Muscle of leg (tissue), 11 donors: ENCODE results near the gene RXYLT1. TPM values are rescaled to one million over a fixed set of nuclear protein-coding genes. Genes with fewer than 3 reads are reported as not detected.

Experiments used
- DNase-seq: peaks from one replicate; pipeline ENCODE4 v3.0.0; 2013
- H3K27ac ChIP-seq: one replicate; pipeline ENCODE4 v1.5.1; 2013; ENCODE audit warnings: mild to moderate bottlenecking, low read length, control low read depth
- H3K27me3 ChIP-seq: one replicate; pipeline ENCODE4 v1.6.1; 2013; ENCODE audit warnings: low read length; ENCODE audit not compliant: control insufficient read depth, insufficient read depth
- H3K36me3 ChIP-seq: one replicate; pipeline ENCODE4 v1.6.1; 2013; ENCODE audit warnings: low read length; ENCODE audit not compliant: control insufficient read depth, insufficient read depth
- H3K4me1 ChIP-seq: one replicate; pipeline ENCODE4 v1.6.1; 2013; ENCODE audit warnings: low read length; ENCODE audit not compliant: control insufficient read depth, insufficient read depth
- H3K4me3 ChIP-seq: one replicate; pipeline ENCODE4 v1.5.1; 2013; ENCODE audit warnings: low read length, control low read depth
- H3K9me3 ChIP-seq: replicated peaks from 2 replicates; pipeline ENCODE4 v1.6.1; 2013; ENCODE audit warnings: low read depth, low read length; ENCODE audit not compliant: control insufficient read depth
- WGBS: methylation state at CpG from one replicate; pipeline ENCODE4 v1.1.5; 2013; ENCODE audit warnings: missing lambda C conversion rate; ENCODE audit not compliant: insufficient coverage; 5-methylcytosine and 5-hydroxymethylcytosine counted together
- polyA plus RNA-seq, 8 donors: library from polyadenylated mRNA; unstranded; fragments of 120-200 nt; gene quantifications; one replicate each; pipeline versions ENCODE4 v1.2.1 to v1.2.3, GENCODE V29; 2013; ENCODE audit warnings: inconsistent platforms in 1 of 8, low replicate concordance in 1 of 8; ENCODE audit not compliant: insufficient read length in 8 of 8, insufficient read depth in 1 of 8
- total RNA-seq: library from RNA; stranded (reverse); fragments of 120-200 nt; gene quantifications from one replicate; pipeline ENCODE4 v1.2.4, GENCODE V29; 2013

Gene RXYLT1
- total and polyA plus RNA-seq, 9 donors, result 17.0 to 22.0 (median 18.3) TPM

DNA sequence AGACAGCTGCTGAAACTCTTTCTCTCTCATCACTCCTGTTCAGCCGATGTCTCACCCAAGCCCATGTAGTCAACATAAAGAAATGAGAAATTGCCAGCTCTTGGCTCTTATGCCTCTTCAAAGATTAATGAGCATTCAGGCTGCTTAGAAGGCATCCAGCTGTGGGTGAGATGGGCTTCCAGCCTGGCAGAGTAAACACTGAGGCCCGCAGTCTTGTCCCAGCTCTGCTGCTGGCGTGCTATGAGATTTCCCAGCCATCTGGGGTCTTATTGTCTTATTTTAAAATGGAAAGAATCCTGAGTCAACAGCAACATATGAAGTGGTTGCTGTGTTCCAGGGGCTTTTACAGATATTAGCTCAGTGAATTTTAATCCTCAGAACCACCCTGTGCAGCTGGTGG lies 12.6 kb downstream of the RXYLT1 start:
- WGBS, result no CpG with 5 or more reads among the region's 3 CpGs
- H3K36me3 ChIP-seq, result peaks cover 15% of the 10 kb centered on the region
- peak; percentile 45 for DNase-seq

DNA sequence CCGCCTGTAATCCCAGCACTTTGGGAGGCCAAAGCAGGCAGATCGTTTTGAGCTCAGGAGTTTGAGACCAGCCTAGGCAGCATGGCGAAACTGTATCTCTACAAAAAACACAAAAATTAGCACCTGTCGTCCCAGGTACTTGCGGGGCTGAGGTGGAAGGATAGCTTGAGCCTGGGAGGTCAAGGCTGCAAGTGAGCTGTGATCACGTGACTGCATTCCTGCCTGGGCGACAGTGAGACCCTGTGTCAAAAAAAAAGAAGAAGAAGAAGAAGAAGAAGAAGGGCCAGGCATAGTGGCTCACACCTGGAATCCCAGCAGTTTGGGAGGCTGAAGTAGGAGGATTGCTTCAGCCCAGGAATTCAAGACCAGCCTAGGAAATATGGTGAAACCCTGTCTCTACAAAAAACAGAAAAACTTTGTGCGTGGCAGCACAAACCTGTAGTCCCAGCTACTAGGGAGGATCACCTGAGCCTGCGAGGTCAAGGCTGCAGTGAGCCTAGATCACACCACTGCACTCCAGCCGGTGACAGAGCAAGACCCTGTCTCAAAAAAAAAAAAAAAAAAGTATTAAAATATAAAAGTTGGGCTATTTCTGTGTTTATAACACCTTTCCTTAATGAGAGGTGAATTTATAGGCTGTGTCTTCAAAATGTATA lies 15.5 kb downstream of the RXYLT1 start:
- 82% methylated on average over 3 of the region's 10 CpGs for WGBS
- Histone ChIP-seq H3K27me3 (no peaks in the 10 kb centered on the region), H3K27ac (no peak overlapping the region), H3K4me3 (no peak overlapping the region), H3K9me3 (no peaks in the 10 kb centered on the region), H3K4me1 (no peaks in the 10 kb centered on the region), H3K36me3 (peaks cover 5% of the 10 kb centered on the region)
- no peak for DNase-seq

More for the DNA sequence above, 12.6 kb downstream of the RXYLT1 start:
- Histone ChIP-seq H3K27me3 (no peaks in the 10 kb centered on the region), H3K4me3 (no peak overlapping the region), H3K9me3 (no peaks in the 10 kb centered on the region), H3K4me1 (no peaks in the 10 kb centered on the region), H3K27ac (no peak overlapping the region)

DNA sequence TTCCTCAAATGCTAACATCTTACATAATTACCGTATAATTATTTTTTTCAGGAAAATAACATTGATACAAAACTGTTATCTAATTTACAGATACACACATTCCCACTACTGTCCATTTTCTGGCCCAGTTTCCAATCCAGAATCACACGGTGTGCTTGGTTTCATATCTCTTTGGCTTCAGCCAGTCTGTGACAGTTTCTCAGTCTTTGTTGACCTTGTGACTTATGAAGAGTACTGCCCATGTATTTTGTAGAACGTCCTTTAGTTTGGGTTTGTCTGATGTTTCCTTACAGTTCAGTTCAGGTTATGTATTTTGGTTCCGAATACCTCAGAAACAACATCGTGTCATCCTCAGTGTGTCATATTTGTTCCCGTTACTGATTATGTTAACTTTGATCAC lies 16.2 kb downstream of the RXYLT1 start:
- no peak for DNase-seq
- Histone ChIP-seq H3K4me3 (no peak overlapping the region), H3K4me1 (no peaks in the 10 kb centered on the region), H3K27me3 (no peaks in the 10 kb centered on the region), H3K27ac (no peak overlapping the region), H3K9me3 (no peaks in the 10 kb centered on the region), H3K36me3 (peaks cover 3% of the 10 kb centered on the region)
- 94% methylated on average over 3 of the region's 6 CpGs for WGBS

DNA sequence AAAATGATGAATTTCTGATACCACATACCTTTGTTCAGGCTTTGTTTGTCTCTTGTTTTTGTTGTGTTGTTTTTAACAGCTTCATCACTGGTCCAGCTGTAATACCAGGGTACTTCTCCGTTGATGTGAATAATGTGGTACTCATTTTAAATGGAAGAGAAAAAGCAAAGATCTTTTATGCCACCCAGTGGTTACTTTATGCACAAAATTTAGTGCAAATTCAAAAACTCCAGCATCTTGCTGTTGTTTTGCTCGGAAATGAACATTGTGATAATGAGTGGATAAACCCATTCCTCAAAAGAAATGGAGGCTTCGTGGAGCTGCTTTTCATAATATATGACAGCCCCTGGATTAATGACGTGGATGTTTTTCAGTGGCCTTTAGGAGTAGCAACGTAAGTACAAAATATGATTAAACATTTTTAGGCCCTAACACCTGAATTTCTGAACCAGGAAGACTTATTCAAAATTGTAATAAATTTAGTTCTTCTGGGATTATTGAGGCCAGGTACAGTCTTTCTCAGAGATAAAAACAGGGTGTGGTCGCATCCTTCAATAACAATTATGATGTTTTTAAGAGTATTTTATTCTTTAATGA lies 22.4 kb downstream of the RXYLT1 start:
- no CpG with 5 or more reads among the region's 6 CpGs for WGBS
- DNase-seq, result peak; percentile 33
- Histone ChIP-seq H3K4me3 (no peak overlapping the region), H3K27me3 (no peaks in the 10 kb centered on the region), H3K36me3 (peaks cover 5% of the 10 kb centered on the region), H3K27ac (no peak overlapping the region), H3K9me3 (no peaks in the 10 kb centered on the region), H3K4me1 (no peaks in the 10 kb centered on the region)

DNA sequence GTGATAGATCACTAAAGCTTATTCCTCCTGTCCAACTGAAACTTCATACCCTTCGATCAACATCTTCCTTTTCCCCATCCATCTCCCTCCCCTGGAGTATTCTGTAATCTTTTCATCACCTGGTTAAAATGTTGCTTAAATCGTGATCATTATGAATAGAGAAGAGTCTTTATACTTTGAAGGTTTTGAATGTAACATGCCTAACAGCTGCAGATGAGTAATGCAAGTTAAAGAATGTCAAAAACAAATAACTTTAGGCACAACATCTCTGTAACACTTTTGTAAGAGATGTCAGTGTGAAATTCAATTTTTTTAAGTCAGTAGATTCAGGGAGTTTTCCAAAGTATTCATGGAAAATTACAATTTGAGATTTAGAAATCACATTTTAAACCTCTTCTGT lies 25.0 kb downstream of the RXYLT1 start:
- no CpG with 5 or more reads among the region's 2 CpGs for WGBS

DNA sequence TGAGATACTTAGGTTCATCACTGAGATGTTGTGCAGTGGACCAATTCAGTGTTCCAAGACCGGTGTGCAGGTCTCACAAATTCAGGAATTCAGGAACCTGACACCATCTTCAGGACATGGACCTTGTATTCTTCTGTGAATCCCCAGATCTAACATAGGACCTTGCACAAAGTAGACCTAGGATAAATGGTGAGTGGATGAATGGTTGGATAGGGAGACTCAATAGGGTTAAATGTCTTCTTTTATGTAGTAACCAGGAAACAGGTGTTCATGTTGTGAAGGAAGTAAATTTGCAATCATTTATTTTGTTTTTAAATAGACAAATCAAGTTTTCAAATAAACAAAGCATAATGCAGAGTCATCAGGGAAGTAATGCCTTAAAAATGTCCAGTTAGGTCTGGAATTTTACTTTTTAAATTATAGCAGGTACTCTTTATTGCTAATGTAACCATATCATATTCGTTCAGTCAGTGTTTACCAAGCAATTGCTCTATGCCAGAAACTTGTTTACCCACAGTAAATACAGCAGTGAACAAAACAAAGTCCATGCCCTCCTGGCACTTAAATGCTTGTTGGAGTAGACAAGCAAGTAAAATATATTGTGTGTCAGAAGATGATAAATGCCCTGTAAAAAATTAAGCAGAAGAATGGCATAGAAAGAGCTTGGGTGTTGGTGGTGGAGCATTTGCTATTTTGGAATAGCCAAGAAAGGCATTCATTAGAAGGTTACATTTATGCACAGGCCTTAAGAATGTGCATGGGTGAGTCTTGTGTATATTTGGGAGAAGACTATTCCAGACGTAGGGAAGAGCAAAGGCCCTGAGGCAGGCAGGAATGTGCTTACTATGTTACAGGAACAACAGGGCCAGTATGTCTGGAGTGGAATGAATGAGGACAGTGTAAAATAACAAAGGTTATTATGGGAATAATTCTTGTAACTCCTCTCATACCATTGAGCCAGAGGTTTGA lies 26.3 kb downstream of the RXYLT1 start:
- peaks cover 14% of the 10 kb centered on the region for H3K36me3 ChIP-seq
- H3K4me3 ChIP-seq, result no peak overlapping the region
- H3K4me1 ChIP-seq, result no peaks in the 10 kb centered on the region
- 93% methylated on average over 2 of the region's 3 CpGs for WGBS
- no peaks in the 10 kb centered on the region for H3K27me3 ChIP-seq
- no peak overlapping the region for H3K27ac ChIP-seq
- DNase-seq, result no peak
- H3K9me3 ChIP-seq, result no peaks in the 10 kb centered on the region

More for the DNA sequence above, 25.0 kb downstream of the RXYLT1 start:
- no peak overlapping the region for H3K27ac ChIP-seq
- H3K27me3 ChIP-seq, result no peaks in the 10 kb centered on the region
- no peak for DNase-seq
- H3K4me1 ChIP-seq, result no peaks in the 10 kb centered on the region
- no peaks in the 10 kb centered on the region for H3K9me3 ChIP-seq
- H3K4me3 ChIP-seq, result no peak overlapping the region
- peaks cover 14% of the 10 kb centered on the region for H3K36me3 ChIP-seq

DNA sequence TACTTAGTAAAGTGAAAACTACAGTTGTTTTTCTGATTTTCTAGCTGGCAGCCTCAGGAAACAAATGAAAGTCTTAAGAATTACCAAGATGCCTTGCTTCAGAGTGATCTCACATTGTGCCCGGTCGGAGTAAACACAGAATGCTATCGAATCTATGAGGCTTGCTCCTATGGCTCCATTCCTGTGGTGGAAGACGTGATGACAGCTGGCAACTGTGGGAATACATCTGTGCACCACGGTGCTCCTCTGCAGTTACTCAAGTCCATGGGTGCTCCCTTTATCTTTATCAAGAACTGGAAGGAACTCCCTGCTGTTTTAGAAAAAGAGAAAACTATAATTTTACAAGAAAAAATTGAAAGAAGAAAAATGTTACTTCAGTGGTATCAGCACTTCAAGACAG lies 28.9 kb downstream of the RXYLT1 start:
- Histone ChIP-seq H3K27me3 (no peaks in the 10 kb centered on the region), H3K9me3 (no peaks in the 10 kb centered on the region), H3K4me3 (no peak overlapping the region), H3K4me1 (no peaks in the 10 kb centered on the region), H3K27ac (no peak overlapping the region), H3K36me3 (peaks cover 14% of the 10 kb centered on the region)
- 87% methylated on average over 4 of the region's 5 CpGs for WGBS
- DNase-seq, result no peak

DNA sequence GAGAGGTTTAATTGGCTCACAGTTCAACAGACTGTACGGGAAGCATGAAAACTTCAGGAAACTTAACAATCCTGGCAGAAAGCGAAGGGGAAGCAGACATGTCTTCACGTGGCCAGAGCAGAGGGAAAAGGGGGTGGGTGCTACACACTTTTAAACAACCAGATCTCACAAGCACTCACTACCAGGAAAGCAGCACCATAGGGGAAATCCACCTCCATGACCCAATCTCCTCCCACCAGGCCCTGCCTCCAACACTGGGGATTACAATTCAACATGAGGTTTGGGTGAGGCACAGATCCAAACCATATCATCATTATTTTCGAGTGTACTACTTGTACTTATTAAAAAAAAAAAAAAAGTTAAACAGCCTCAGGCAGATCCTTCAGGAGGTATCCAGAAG lies 29.9 kb downstream of the RXYLT1 start:
- no peaks in the 10 kb centered on the region for H3K4me1 ChIP-seq
- H3K9me3 ChIP-seq, result no peaks in the 10 kb centered on the region
- no peaks in the 10 kb centered on the region for H3K27me3 ChIP-seq
- 67% methylated on average over 1 of the region's 4 CpGs for WGBS
- H3K36me3 ChIP-seq, result peaks cover 14% of the 10 kb centered on the region
- no peak overlapping the region for H3K27ac ChIP-seq
- DNase-seq, result no peak
- no peak overlapping the region for H3K4me3 ChIP-seq

DNA sequence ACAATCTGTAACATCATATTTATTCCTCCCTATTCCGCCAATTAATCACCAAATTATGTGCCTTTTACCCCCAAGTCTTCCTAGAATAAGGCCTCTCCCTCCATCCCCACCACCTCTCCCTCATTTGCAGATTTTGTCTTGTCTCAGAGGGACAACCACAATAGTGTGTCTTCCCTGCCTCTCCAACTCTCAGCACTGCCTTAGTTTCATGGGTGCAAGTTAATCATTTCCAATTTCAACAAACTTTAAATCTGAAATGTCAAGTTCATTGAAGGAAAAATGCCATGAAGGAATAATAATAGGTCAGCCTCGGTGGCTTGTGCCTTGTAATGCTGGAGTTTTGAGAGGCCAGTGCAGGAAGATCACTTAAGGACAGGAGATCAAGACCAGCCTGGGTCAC lies 31.6 kb downstream of the RXYLT1 start:
- no peak for DNase-seq
- Histone ChIP-seq H3K27me3 (no peaks in the 10 kb centered on the region), H3K4me3 (no peak overlapping the region), H3K36me3 (peaks cover 13% of the 10 kb centered on the region), H3K27ac (no peak overlapping the region), H3K4me1 (no peaks in the 10 kb centered on the region), H3K9me3 (no peaks in the 10 kb centered on the region)
- 100% methylated on average over 1 of the region's 2 CpGs for WGBS

DNA sequence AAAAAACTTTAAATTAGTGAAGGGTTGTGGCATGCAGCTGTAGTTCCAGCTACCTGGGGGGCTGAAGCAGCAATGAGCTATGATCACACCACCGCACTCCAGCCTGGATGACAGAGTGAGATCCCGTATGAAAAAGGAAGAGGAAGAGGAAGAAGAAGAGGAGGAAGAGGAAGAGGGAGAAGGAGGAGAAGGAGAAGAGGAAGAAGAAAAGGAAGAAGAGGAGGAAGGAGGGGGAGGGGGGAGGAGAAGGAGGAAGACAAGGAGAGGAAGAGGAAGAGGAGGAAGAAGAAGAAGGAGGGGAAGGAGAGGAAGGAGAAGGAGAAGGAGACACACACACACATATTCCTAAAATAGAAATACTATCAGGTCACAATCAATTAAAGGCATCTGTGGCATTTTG lies 32.0 kb downstream of the RXYLT1 start:
- no peaks in the 10 kb centered on the region for H3K9me3 ChIP-seq
- peaks cover 9% of the 10 kb centered on the region for H3K36me3 ChIP-seq
- no peaks in the 10 kb centered on the region for H3K27me3 ChIP-seq
- H3K4me3 ChIP-seq, result no peak overlapping the region
- WGBS, result 86% methylated on average over 2 of the region's 2 CpGs
- no peak overlapping the region for H3K27ac ChIP-seq
- DNase-seq, result no peak
- no peaks in the 10 kb centered on the region for H3K4me1 ChIP-seq
